G401.6 (cell line): ENCODE measurements around the gene FLYWCH2.
A peak's percentile ranks its signal among the peaks of the same experiment; 100 is the strongest.

Source experiments
- FAIRE-seq: peaks from 2 replicates; lab custom pipeline; 2012; peaks lifted over from hg19 to GRCh38; lab: Jason Lieb, UNC

The FLYWCH2 gene

DNA sequence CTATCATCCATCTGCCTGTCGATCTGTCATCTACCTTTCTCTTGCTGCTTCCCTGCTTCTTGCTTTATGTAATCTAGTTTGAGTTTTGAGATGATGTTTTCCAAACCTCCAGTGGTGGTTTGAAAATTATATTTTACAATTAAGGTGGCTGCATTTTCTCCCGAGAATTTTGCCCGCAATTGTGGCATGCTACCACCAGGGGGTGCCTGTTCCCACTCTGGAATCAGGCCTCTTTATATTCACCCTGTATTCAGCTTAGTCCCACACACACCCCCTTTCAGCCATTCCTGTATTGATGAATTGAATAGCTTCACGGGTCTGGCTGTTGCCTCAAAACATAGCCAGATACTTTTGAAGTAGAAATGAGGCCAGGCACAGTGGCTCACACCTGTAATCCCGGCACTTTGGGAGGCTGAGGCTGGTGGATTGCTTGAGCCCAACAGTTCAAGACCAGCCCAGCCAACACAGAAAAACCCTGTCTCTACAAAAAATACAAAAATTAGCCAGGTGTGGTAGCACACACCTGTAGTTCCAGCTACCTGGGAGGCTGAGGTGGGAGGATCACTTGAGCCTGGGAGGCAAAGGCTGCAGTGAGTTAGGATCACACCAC is 28.2 kb upstream of the FLYWCH2 start:
- FAIRE-seq = peak; percentile 33

DNA sequence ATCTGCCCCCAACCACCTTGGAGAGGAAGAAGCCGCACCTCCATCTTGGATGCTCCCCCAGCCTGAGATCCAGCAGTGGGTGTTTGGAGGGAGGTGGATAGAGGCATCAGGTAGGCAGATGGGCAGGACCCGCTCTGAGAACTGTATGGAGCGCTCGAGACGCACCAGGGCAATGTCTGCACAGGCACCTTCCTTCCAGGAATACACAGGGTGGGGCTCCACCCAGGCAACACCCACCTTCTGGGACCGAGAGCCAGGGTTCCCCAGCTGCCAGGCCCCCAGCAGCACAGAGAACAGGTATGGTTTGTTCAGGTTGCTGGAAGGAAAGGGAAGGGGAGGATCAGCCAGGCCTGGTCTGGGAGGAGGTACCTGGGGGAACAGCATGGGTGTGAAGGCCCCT is 27.5 kb upstream of the FLYWCH2 start:
- FAIRE-seq = no peak

DNA sequence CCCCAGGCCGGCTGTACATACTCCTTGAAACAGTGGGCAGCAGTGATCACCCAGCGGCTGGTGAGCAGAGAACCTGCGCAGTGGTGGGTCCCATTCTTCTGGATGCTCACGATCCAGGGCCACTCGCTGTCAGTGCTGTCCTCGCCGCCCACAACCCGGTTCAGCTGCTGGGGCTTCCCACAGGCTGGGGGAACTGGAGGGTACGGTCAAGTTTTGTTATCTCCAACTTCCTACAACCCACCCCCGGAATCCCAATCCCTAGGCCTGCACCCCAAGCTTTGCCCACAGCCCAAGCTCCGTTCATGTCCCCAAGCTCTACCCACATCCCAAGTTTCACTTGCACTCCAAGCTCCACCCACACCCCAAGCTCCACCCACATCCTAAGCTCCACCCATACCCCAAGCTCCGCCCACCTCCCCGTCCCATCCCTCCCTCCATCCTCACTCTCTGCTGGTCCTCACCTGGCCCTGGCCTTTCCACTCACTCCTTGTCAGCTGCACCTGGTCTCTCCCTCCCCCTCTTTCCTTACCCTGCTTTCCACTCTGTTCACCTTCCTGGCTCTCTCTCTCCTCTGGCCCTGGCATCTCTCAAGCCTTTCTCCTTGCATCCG is 26.8 kb upstream of the FLYWCH2 start:
- no peak for FAIRE-seq

DNA sequence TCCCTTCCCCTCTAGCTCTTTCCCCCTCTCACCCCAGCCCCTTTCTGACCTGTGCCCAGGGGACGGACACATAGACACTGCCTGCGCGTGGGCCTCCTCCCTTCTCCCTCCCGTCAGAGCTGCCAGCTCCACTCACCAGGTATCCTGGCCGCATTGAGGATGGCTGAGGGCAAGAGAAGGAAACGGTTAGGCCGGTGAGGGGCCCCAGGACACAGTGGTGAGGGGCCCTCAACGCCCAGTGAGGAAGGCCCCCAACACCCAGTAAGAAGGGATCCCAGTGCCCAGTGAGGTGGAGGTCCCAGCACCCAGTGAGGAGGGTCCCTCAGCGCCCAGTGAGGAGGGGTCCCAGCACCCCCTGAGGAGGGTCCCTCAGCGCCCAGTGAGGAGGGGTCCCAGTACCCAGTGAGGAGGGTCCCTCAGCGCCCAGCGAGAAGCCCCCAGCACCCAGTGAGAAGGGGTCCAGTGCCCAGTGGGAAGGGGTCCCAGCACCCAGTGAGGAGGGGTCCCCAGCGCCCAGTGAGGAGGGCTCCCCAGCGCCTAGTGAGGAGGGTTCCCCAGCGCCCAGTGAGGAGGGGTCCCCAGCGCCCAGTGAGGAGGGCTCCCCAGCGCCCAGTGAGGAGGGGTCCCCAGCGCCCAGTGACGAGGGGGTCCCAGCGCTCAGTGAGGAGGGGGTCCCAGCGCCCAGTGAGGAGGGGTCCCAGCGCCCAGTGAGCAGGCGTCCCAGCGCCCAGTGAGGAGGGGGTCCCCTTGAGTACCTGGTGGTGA is 26.1 kb upstream of the FLYWCH2 start:
- FAIRE-seq = no peak

DNA sequence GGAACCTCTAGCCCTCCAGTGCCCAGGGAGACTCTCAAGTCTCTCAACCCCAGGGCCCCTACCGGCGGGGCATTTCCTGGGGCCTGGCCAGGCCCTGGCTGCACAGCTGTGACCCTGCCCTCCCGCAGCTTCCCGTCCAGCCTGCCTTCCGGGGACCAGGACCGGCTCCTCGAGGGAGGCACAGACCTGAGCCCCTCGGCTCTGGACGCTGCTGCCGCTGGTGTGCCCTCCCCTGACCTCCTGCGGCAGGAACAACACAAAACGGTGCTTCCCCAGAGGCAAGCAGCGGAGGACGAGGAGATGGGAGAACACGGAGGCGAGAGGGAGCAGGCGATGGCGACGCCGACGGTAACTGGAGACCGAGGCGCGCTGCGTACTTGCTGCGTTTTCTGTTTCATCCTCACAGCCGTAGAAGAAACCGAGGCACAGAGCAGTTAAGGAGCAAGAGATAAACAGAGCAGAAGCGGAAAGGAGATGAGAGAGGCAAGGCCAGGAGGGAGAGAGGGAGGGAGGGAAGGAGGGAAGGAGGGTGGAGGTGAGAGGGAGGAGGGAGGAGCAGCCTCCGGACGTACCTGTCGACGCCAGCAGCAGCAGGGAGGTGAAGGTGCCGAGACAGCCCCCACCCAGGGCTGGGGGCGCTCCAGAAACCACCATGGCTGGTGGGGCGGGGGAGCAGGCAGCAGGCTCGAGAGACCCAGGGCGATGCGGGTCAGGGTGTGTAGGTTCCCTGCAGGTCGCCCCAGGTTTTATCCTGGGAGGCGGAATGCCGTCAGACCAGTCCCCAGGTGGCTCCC is 25.4 kb upstream of the FLYWCH2 start, which contains the start of gene PRSS22:
PRSS22 (minus strand) TSS at position 720 of the 794 bp plus-strand sequence; CDS start at position 654, 66 bp downstream.
- no peak for FAIRE-seq

DNA sequence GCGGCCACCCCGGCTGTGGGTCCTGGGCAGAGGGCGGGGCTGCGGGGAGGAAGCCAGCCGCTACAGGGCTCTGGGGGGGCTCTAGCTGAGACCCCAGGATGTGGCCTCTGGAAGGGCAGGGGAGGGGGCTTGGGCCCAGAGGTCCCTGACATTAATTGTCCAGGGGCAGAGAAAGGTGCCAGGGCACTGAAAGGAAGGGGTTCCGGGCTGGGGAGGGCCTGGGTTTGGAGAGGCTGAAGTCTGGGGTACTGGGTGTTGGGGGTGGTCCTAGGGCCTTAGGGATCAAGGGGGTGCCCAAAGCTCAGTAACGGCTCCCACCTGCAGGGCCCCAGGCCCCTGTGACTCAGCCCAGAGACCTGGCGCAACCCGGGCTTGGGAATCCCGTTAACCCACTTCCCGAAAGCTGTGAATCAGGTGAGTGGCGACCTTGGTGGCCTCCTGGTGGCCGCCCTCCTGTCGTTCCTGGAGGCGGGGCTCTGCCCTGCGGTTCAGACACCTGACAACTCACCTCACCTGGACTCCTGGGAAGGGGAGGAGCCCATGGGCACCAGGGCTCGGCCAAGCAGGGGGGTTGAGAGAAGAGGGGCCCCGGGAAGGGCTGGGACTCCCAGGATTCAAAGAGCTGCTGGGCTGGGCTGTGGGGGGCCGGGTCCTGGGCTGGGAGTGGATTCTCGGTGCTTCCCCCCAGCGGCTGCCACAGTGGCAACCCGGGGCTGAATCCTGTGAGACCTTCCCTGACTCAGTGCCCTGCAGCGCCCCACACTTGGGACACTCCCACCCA is 24.6 kb upstream of the FLYWCH2 start:
- FAIRE-seq = no peak

DNA sequence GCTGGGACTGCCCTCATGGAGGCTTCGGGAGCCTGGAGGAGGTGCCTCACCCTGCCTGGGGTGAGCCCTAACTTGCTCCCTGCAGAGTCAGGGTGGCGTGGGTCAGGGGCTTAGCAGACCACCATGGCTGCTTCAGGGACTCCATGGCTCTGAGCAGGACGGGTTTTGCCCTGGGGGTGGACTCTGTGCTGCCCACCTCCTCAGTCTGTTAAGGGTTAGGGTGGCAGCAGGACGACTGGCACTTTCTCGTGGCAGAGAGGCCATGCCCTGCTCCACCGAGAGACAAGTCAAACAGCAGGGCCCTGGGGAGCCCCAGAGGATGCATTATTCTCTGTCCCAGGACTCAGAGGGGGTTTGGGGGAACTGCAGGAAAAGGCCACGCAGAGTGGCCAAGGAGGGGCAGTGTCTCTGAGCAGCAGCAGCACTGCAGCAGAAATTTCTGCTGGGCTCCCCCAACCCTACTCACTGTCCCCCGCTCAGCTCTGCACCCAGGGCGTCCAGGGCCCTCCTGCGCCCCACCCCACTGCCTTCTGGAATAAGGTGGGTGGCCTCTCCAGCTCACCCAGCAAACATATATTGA is 23.2 kb upstream of the FLYWCH2 start:
- FAIRE-seq = no peak

DNA sequence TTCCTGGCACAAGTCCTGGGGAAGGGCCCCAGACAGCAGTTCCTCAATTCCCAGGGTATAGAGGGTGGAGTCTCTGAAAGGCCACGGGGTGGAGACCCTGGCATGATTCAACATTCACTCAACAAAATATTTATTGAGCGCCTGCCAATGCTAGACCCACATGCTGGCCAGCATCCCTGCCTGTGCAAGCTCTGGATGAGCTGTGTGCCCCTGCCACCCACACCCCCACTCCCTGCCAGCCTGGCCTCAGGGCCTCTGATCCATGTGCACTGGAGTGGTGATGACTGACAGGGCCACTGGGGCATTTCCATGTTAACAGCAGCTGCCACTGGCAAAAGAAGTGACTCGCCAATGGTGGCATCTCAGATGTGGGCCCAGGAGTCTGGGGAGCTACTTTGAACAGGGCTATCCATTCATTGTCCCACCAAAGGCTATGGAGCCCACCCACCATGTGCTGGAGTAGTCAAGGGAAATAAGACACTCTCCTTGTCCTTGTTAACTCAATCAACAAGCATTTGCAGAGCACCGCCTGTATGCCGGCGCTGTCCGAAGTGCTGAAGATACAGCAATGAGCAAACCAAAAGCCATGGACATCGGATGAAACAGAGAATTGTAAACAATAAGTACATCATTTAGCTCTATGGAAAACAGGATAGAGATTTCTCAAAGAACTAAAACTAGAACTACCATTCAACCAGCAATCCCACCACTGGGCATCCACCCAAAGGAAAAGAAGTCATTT is 22.0 kb upstream of the FLYWCH2 start:
- no peak for FAIRE-seq

DNA sequence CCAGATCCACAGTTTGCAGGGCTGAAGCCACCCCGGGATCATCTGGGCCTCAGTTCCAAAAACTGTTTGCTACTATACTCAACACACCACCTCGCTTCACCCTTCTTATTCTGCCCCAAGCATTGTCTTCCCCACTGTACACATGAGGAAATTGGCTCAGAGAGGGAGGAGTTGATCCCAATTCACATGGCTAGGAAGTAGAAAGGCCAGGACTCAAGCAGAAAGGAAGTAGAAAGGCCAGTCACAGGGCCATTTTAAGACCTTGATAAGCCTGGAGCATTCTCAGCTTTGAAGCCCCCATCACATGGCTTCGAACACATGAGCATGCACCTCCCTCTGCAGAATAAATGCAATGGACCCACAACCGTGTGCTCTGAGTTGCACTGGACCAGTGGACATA is 17.4 kb upstream of the FLYWCH2 start:
- FAIRE-seq = no peak

DNA sequence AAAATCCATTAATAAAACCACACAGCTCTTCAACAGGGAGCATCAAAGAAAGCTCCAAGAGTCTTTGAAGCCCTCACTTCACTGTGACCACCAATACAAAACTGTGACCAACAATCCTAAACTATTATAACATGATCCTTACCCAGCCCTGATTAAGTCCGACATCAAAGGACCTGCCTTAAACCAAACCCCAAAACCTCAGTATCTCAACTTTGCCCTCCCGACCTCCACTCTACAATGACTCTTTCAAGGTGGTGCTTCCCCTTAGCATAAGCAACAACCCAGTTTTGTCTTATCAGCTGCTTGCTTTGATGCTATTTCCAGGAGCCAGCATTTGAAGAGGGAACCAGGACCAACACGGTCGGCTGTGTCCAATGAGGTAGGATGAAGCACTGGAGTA is 16.6 kb upstream of the FLYWCH2 start:
- no peak for FAIRE-seq

DNA sequence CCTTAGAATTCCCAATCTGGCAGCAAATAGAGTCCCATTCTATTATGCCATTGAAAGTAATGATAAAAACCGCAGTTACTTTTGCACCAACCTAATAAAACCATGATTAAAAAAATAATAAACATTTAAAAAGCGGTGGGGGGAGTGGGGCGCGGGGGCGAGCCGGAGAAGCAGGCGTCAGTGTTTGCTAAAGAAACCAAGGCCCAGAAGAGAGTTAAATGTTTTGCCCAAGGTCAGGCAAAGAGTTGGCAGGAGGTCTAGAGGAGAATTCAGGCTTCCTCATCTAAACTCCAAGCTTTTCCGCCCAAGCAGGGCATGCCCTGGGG is 15.4 kb upstream of the FLYWCH2 start:
- no peak for FAIRE-seq

DNA sequence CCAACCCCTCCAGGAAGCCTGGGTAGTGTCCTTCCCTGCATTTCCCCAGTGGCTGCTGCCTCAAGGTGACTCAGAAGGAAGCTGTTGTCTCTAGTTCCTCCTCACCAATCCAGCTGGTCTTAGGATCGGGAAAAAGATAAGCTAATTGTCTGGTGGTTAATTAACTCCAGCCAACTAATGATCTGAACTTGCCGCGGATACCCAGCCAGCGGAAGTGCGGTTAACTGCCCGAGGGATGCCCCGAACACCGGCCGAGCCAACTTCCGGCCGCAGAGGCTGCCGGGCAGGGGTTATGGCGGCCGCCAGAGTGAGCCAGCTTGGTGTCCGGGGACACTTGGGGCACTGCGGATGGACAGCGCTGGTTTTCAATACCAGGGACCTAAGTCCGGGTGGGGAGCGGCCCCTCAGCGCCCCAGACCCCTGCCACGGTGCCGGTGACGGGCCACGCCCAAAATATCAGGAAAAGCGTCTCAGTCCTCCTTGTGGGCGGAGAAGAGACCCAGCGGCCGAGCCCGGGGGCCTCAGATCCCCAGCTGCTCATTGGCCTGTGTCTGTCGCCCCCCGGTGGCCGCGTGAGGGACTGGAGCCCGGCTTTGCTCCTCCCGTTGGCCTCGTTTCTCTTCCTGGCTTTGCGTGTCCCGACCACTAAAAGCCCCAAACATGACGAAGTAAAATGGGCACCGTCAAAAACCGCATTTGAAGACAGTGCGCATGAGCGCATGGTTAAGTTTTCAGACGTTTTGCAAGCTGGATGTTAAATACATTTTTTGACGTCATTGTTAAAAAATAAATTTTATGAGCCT is 14.8 kb upstream of the FLYWCH2 start:
- peak; percentile 73 for FAIRE-seq

DNA sequence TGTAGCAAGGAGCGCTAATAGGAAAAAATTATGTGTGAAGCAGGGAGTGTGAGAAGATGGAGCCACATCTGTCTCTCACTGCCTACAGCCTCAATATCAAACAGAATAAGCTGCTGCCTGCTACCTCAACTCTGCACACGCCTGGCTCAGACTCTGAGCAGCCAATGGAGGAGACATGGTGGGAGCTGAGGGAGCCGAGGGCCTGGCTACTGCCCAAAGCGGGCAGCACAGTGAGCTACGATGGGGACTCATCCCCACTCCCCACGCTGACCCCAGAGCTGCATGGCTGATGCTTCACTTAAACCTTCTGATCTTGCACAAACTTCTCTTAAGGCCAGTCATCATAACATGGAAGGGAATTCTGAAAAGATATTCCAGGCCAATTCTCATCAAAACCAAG is 11.1 kb upstream of the FLYWCH2 start:
- FAIRE-seq = no peak

DNA sequence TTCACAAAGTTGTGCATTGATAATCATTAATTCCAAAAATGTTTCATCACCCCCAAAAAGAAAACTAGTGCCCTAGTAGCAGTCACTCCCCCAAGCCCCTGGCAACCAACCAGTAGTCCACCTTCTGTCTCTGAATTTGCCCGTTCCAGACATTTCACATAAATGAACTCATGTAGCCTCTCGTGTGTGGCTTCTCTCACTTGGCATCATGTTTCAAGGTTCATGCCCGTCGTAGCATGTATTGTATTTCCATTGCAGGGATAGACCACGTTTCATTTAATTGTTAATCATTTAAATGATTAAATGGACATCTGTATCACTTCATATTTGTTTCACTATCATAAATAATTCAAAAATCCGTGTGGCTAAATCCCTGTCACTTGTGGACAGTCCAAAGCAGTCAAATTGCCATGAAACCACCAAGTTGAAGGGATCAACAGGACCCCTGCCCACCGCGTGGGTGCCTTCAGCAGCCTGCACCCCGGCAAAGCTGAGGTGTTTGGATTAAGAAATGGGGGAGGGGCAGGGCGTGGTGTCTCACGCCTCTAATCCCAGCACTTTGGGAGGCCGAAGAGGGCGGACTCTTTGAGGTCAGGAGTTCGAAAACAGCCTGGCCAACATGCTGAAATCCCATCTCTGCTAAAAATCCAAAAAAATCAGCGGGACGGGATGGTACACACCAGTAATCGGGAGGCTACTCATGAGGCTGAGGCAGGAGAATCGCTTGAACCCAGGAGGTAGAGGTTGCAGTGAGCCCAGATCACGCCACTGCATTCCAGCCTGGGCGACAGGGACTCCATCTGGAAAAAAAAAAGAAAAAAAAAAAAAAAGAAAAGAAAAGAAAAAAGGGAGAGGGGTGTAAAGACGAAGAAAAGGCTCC is 8.7 kb upstream of the FLYWCH2 start:
- no peak for FAIRE-seq

DNA sequence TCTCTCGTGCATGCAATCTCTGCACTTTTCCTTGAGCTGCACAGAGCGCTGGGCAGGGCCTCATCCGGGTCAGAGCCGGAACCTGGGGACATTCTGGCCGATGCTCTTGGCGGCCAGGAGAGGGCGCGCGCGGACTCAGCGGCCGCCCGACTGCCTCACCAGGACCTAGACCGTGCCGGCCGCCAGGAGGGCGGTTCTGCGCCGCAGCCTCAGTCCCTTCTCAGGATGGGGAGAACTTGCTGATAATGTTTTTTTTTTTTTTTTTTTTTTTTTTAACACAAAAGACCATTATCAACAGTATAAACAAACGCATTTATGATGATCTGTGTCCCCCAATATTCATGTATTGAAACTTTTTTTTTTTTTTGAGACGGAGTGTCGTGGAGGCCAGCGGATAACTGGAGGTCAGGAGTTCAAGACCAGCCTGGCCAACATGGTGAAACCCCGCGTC is 8.1 kb upstream of the FLYWCH2 start:
- FAIRE-seq = peak; percentile 93

DNA sequence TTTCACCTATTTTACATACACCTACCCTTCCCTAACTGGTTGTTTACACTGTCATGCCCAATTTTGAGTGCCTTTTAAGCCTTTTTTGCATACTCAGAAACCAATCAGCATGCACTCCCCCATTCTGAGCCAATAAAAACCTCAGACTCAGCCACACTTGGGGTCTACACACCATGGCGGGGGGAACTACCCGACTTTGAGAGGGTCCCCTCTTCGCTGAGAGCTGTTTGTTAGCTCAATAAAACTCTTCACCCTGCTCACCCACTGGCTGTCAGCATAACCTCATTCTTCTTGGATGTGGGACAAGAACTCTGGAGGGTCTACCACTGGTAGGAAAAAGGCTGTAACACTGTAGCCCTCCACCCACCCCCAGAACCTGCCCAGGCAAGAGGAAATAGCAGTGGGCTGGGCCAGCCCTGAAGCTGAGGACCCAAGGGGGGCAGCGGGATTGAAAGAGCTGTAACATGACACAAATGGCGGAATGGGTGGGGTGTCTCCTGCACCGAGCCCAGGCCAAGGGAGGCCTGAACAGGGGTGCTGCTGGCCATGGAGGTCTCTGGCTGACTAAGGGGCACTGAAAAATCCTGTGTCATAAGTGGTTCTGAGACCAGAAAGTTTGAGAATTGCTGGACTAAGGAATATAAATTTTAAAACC is 3.0 kb upstream of the FLYWCH2 start:
- FAIRE-seq = no peak

DNA sequence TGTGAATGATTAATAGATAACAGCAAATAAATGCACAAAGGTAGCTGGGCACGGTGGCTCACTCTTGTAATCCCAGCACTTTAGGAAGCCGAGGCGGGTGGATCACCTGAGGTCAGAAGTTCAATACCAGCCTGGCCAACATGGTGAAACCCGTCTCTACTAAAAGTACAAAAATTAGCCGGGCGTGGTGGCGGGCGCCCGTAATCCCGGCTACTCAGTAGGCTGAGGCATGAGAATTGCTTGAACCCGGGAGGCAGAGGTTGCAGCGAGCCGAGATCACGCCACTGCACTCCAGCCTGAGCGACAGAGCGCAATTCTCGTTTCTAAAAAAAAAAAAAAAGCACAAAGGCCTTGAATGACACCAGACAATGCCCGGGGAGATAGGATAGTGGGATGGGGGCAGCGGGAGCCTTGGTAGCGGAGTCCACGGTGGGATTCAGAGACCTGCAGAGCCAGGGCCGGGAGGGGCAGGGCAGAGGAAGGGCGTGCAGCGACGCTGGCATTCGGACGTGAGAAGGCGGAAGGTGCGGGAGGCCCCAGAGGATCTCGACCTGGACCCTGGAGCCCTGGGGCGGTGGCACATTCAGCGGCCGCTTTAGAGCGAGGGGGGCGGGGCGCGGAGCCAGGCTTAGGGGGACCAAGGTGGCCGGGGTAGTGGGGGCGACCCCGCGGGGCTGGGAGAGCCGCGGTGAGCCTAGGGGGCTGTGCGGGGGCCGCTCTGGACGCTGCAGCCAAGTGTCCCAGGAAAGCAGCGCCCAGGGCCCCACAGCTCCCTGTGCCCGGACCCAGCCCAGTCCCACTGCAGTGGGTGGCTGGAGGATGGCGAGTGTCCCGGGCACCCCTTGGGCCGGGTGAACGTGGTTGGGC is 999 bp upstream of the FLYWCH2 start:
- no peak for FAIRE-seq
